ENCODE data around the gene LIX1L. TPM values are rescaled to one million over a fixed set of nuclear protein-coding genes. Genes with fewer than 3 reads are reported as not detected.

Gene LIX1L
- total RNA-seq, 4 donors from 2014 or later, result 3.7 to 10.7 (median 4.5) TPM

GRCh38 chr1:145901312-145902021 is 56.4 kb downstream of the LIX1L start:
- H3K4me3 ChIP-seq, result no peak overlapping the region
- H3K9me3 ChIP-seq, result no peaks in the 10 kb centered on the region
- TF ChIP-seq POLR2A (IDR thresholded peaks at IDR 0.05), result no peak
- TF ChIP-seq, protein P1, sequence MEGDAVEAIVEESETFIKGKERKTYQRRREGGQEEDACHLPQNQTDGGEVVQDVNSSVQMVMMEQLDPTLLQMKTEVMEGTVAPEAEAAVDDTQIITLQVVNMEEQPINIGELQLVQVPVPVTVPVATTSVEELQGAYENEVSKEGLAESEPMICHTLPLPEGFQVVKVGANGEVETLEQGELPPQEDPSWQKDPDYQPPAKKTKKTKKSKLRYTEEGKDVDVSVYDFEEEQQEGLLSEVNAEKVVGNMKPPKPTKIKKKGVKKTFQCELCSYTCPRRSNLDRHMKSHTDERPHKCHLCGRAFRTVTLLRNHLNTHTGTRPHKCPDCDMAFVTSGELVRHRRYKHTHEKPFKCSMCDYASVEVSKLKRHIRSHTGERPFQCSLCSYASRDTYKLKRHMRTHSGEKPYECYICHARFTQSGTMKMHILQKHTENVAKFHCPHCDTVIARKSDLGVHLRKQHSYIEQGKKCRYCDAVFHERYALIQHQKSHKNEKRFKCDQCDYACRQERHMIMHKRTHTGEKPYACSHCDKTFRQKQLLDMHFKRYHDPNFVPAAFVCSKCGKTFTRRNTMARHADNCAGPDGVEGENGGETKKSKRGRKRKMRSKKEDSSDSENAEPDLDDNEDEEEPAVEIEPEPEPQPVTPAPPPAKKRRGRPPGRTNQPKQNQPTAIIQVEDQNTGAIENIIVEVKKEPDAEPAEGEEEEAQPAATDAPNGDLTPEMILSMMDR (IDR thresholded peaks at IDR 0.05), result no peak
- H3K27me3 ChIP-seq, result no peaks in the 10 kb centered on the region
- H3K27ac ChIP-seq, result no peak overlapping the region
- H3K36me3 ChIP-seq, result no peaks in the 10 kb centered on the region
- no peak for DNase-seq
- no peaks in the 10 kb centered on the region for H3K4me1 ChIP-seq

DNA sequence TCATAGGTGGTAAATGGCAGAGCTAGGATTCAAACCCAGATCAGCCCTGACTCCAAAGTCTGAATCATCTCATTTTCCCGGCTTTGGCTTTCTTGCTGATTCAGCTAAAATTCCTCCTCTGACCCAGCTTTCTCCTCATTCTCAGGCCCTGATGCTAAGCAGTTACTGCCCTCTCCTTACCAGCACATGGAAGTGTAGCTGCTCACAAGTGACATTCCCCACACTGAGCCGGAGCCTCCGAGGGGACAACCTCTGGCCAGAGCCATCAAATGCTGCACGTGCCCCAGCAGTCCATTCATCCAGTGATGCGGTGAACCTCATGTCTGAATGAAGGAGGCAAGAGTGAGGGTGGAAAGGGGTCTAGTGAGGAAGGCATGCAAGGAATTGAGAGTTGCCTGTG is 59.1 kb downstream of the LIX1L start:
- Histone ChIP-seq H3K27ac (no peak overlapping the region), H3K27me3 (no peaks in the 10 kb centered on the region), H3K9me3 (no peaks in the 10 kb centered on the region), H3K4me1 (no peaks in the 10 kb centered on the region), H3K36me3 (no peaks in the 10 kb centered on the region), H3K4me3 (no peak overlapping the region)
- DNase-seq, result no peak
- TF ChIP-seq, protein P1 (IDR thresholded peaks at IDR 0.05), result no peak
- TF ChIP-seq POLR2A (IDR thresholded peaks at IDR 0.05), result no peak

DNA sequence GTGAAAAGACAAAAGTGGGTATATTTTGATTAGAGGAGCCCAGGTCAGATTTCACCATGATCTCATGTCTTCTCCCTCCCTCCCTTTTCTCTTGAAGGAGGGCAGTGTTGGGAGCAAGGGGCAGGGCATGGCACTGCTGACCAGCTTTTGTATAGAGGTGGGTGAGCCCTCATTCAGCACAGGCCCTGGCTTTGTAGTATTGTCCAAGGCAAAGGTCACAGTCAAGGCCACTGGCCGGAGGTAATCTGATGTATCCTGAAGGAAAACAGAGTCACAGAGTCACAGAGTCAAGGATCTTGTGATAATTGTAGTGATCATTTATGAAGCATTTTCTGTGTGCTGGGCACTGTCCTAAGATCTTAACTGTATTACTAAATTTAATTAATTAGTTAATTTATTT is 59.8 kb downstream of the LIX1L start:
- no peak for TF ChIP-seq POLR2A (IDR thresholded peaks at IDR 0.05)
- TF ChIP-seq, protein P1 (IDR thresholded peaks at IDR 0.05), result no peak
- no peaks in the 10 kb centered on the region for H3K36me3 ChIP-seq
- H3K4me3 ChIP-seq, result no peak overlapping the region
- no peaks in the 10 kb centered on the region for H3K4me1 ChIP-seq
- no peaks in the 10 kb centered on the region for H3K27me3 ChIP-seq
- H3K9me3 ChIP-seq, result no peaks in the 10 kb centered on the region
- H3K27ac ChIP-seq, result no peak overlapping the region
- DNase-seq, result no peak

DNA sequence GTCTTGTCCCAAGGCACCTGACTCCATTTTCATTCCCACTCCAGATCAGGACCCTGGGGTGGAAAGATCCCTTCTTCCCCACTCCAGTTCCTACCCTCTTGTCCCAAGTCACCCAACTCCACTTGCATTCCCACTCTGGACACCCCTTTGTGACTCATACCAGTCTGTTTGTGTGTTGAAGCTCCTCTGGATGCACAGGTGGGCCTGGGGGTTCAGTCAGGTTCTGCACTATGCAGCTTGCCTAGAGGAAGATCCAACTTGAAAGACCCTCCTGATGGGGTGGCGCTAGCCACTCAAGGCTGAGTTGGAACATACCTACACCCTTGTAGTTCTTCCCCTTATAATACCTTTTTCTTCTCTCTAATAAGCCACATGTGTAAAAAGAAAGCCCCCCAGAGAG is 62.3 kb downstream of the LIX1L start:
- TF ChIP-seq, protein P1 (IDR thresholded peaks at IDR 0.05), result no peak
- no peak for TF ChIP-seq POLR2A (IDR thresholded peaks at IDR 0.05)
- no peaks in the 10 kb centered on the region for H3K36me3 ChIP-seq
- peaks cover 0 to 16% (median 2%) of the 10 kb centered on the region in 4 donors for H3K4me1 ChIP-seq
- no peak for DNase-seq
- no peaks in the 10 kb centered on the region for H3K27me3 ChIP-seq
- no peaks in the 10 kb centered on the region for H3K9me3 ChIP-seq
- no peak overlapping the region for H3K4me3 ChIP-seq
- no peak overlapping the region for H3K27ac ChIP-seq

GRCh38 chr1:145893306-145894055 is 64.3 kb downstream of the LIX1L start:
- Histone ChIP-seq H3K9me3 (no peaks in the 10 kb centered on the region), H3K27me3 (no peaks in the 10 kb centered on the region), H3K4me3 (no peak overlapping the region), H3K36me3 (no peaks in the 10 kb centered on the region), H3K27ac (peak overlapping the region in 1 of 4 donors; percentile 79), H3K4me1 (peaks cover 0 to 16% (median 2%) of the 10 kb centered on the region in 4 donors)
- TF ChIP-seq POLR2A (IDR thresholded peaks at IDR 0.05), result no peak
- TF ChIP-seq, protein P1 (IDR thresholded peaks at IDR 0.05), result no peak
- no peak for DNase-seq

All from Peyer's patch (tissue), 4 donors.